GM21825 (cell line): Measurements from ENCODE around the gene ADAM10.

Experiments
- ATAC-seq: cut with Tn5 transposase; IDR thresholded peaks from one replicate; pipeline ENCODE4 v1.9.1; 2021; ENCODE audit warnings: mild to moderate bottlenecking, moderate library complexity; ENCODE audit not compliant: unreplicated experiment

The ADAM10 gene

DNA sequence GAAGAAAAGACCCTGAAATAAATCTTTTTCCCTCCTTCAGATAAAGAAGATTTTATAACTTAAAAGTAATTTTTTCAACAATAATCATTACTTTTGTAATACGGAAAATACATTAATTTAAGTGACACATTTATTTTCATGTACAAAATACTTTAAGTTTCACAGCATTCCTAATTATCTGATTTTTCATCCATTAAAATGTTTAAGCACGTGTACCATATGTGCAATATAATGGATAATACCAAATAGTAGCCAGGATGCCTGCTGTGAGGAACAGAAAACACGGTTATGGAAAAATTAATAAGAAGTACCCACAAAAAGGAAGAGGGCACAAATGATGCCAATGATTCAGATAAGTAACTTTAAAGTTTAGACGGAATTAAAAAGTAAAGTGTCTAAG is 33.5 kb downstream of the ADAM10 start:
- ATAC-seq: no peak

GRCh38 chr15:58715266-58715917 is 34.1 kb downstream of the ADAM10 start:
- no peak for ATAC-seq

DNA sequence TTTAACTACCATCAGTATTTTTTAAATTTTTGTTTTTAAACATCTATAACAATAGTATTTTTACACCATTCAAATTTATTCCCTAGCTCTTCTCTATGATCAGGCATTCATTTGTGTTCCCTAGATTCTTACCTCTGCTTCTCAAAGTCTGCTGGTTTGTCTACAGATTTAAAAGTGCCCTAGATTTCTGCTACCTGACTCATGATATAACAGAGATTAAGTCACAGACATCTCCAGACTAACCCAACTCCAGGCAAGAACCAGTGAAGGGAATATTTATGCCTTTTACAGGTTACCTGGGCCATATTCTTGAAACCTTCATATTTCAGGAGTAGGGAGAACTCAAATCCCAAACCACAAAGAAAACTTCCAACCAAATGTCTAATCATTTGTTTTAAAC is 38.8 kb downstream of the ADAM10 start:
- ATAC-seq: no peak

GRCh38 chr15:58707397-58707796 is 42.1 kb downstream of the ADAM10 start:
- ATAC-seq: no peak

DNA sequence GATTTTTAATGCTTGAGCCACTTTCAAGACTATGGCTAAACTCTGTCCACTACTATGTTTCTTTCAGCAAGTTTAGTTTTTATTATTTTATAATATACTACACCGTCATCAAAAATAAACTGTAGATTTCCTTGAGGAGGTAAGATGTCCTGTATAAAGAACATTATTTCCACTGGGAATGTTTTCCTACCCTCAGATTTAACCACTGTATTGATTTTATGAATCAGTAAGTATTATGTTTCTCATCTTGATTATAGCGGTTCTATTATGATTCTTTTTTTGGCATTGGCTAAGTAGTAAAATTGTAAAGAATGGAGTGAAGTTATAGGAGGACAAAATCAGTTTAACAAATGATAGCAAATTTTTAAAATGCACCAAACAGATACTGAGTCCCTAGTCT is 44.4 kb downstream of the ADAM10 start:
- no peak for ATAC-seq

DNA sequence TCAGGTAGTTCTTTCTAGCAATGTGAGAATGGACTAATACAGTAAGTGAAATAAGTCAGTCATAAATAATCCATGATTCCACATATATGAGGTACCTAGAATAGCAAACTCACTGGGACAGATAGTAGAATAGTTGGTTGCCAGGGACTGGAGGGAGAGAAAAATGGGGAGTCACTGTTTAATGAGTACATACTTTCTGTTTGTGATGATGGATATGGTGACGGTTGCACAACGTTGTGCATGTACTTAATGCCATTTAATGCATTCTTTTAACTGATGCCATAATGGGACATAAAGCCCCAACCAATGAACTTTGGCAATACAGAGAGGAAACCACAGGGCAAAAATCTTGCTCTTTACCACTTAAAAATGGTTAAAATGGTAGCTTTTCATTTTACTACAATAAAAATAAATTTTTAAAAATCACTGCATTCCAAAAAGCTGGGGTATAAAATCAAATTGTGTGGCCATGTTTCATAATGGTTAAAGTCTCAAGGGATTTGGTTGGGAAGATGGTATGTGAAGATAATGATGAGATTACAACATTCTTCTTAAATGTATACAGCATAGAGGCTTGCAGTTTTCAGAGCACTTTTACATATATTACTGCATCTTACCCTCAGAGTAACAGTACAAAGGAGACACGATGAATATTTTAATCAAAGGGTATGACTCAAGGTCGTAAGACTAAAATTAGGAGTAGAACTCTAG is 45.2 kb downstream of the ADAM10 start:
- no peak for ATAC-seq

DNA sequence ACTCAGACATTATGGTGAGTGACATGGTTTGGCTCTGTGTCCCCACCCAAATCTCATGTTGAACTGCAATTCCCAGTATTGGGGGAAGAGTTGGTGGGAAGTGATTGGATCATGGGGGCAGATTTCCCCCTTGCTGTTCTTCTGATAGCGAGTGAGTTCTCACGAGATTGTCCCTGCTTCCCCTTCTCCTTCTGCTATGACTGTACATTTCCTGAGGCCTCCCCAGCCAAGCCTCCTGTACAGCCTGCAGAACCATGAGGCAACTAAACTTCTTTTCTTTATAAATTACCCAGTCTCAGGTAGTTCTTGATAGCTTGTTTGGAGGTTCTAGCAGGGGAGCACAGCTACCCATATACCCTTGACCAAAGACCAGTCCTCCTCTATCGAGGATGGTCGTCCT is 45.9 kb downstream of the ADAM10 start:
- ATAC-seq: no peak

DNA sequence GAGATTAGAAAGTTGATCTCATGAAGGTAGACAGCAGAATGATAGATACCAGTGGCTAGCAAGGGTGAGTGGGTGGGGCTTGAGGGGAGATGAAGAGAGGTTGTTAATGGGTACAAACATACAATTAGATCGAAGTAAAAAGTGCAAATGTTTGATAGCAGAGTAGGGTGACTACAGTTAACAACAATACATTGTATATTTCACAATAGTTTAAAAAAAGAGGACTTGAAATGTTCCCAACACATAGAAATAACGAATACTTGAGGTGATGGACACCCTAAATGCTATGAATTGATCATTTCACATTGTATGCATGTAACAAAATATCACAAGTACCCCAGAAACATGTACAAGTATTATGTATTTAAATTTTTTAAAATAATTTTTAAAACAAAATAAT is 47.3 kb downstream of the ADAM10 start:
- no peak for ATAC-seq

- ATAC-seq: no peak
These were observed 48.1 kb downstream of the ADAM10 start for GRCh38 chr15:58701376-58701775.

DNA sequence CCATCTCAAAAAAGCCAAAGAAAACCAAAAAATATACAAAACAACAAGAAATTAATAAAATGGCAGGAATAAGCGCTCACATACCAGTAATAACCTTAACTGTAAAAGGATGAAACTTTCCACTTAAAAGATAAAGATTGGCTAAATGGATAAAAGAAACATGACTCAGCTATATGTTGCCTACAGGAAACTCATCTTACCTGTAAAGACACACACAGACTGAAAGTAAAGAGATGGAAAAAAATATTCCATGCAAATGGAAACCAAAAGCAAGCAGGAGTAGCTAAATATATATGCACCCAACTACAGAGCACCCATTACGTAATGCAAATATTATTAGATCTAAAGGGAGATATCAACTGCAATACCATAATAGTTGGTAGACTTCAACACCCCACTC is 49.7 kb downstream of the ADAM10 start:
- ATAC-seq: no peak

DNA sequence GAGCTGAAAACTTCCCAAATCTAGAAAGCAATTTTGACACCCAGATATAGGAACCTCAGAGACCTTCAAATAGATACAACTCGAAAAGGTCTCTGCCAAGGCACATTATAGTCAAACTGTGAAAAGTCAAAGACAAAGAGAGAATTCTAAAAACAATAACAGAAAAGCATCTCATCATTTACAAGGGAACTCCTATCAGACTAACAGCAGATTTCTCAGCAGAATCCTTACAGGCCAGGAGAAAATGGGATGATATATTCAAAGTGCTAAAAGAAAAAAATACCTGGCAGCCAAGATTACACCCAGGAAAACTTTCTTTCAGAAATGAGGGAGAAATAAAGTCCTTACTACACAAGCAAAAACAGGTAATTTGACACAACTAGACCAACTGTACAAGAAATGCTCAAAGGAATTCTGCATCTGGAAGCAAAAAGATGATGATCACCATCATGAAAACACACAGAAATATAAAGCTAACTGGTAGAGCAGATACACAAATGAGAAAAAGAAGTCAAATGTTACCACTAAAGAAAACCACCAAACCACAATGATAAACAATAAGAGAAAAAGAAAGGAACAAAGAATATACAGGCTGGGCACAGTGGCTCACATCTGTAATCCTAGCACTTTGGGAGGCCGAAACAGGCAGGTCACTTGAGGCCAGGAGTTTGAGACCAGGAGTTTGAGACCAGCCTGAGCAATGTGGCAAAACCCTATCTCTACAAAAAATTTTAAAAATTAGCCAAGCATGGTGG is 50.4 kb downstream of the ADAM10 start:
- ATAC-seq: no peak

DNA sequence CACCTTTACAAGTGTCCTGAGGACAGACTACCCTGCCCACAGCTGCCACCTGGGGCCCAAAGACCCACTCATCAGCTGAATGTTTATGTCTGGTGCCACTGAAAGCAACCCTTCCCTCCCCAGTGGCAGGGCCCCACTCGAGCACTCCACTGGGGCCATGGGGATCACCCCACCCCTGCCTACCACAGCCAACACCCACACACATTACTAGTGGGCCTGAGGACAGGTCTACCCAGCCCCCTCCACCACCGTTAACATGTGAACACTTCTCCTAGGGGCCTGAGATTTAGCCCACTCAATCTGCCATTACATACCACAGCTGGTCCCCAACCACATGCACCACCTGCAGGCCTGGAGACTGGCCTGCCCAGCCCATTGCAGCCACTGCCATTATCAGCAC is 52.3 kb downstream of the ADAM10 start:
- ATAC-seq: no peak

DNA sequence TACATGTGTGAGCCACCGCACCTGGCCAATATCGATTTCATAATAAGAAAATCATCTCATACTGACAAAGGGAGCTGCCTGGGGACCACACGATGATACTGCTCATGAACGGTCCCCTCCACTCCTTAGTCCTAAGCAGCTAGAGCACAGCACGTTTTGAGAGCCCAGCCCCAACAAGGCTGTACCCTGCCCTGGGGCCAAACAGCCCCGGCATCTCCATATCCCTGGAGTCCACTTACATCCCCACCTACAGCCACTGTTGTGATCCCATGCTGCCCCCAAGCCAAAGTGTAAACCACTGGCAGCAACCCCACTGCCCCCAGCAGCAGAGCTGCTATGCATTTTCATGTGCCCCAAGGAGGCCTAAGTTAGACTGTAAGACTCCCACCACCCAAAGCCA is 52.8 kb downstream of the ADAM10 start:
- no peak for ATAC-seq

- no peak for ATAC-seq
These were observed 54.7 kb downstream of the ADAM10 start for GRCh38 chr15:58694641-58695398.

DNA sequence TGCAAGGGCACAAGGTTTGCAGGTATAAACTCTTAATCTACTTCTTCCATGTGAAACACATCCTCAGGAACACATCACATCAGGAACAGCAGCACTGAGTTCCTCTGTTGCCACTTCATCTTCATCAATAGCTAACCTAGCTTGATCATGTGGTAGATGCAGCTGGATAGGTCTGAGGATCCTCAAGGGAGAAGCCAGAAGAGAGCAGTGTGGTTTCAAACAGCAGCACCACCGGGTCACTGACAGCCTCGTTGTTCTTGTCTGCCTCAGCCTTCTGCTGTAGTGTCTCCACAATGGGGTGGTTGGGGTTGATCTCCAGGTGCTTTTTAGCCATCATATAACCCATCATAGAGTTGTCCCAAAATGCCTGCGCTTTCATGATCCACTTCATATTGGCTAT is 58.8 kb downstream of the ADAM10 start:
- ATAC-seq: peak; percentile 60

- no peak for ATAC-seq
These were observed 59.9 kb downstream of the ADAM10 start for GRCh38 chr15:58689646-58690045.

DNA sequence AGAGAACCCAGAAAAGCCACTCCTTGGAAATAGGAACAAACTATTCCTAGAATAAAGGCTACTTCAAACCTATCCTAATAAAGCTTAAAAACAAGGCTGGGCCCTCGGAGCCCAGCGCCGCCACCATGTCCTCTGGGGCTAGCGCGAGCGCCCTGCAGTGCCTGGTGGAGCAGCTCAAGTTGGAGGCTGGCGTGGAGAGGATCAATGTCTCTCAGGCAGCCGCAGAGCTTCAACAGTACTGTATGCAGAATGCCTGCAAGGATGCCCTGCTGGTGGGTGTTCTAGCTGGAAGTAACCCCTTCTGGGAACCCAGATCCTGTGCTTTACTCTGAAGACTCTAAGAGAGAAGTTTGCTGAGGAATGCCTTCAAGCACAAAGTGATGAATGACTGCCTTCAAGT is 63.2 kb downstream of the ADAM10 start:
- no peak for ATAC-seq

GRCh38 chr15:58684751-58685150 is 64.8 kb downstream of the ADAM10 start:
- ATAC-seq: no peak

DNA sequence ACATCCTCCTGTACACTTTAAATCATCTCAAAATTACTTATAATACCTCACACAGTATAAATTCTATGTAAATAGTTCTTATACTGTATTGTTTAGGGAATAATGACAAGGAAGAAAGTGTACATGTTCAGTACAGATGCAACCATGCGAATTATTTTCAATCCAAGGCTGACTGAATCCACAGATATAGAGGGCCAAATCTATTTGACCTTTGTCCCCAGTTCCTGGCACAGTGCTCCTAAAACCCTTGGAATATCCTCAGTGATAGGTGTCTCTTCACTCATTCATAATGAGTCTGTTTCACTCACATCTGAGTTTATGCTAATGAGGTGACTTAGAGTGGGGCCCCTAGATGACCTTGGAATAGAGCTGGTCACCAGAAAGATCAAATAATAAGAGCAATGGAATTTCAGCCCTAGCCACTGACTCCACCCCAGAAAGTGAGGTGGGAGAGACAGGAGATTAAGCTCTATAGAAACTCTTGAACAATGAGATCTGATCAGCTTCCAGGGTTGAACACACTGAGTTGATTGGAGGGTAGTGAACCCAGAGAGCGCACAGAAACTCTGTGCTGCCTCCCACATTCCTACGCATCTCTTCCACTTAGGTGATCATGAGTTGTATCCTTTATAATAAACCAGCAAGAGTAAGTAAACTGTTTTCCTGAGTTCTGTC is 65.3 kb downstream of the ADAM10 start:
- no peak for ATAC-seq

DNA sequence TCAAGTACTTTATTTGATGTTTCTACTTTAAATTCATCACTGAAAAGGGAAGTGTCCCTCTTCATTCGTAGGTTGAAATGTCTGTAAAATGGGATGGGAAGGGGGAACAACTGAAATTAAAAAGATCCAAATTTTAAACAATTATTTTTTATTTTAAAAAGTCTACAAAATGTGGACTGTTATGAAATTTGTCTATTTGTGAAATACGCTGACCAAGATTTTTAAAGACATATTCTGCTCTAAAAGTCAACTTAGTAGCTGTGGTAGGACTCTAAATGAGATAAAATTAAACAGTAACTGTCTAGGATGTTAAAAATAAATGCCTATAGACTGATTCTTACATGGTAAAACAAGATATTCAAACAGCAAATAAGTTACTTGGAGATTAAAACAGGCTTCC is 67.3 kb downstream of the ADAM10 start:
- no peak for ATAC-seq

DNA sequence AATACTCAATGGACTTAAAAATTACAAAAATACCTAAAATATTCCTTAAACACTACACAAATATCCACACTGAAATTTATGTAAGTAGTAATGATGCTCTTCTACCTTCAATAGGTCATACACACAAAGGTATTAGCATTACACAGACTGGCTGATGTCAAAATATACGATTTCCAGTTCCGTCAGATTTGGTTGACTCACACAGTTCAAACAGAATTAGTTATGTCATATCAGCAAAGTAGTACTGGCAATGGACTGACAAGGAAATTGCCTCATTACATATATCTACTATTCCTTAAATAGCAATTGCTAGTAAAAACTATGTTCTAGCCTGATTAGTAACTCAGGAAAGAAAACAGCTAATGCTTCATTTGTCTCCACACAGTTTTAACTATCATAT is 70.8 kb downstream of the ADAM10 start:
- no peak for ATAC-seq
